GM21360 (cell line): Measurements from ENCODE around the gene CHMP4A.
A peak's percentile ranks its signal among the peaks of the same experiment; 100 is the strongest.
"Not testable (repeated sequence)": the region's sequence is repeated elsewhere in the genome, so short reads cannot be mapped to it uniquely, and the experiment has no call there.

ENCODE experiments used
- ATAC-seq: cut with Tn5 transposase; IDR thresholded peaks from one replicate; pipeline ENCODE4 v1.9.1; 2021; ENCODE audit warnings: mild to moderate bottlenecking, moderate library complexity; ENCODE audit not compliant: unreplicated experiment

Gene CHMP4A

GRCh38 chr14:24231263-24232120 is 18.2 kb upstream of the CHMP4A start:
- peak; percentile 25 for ATAC-seq

- no peak for ATAC-seq
These were observed 15.6 kb upstream of the CHMP4A start for GRCh38 chr14:24228902-24229301.

- ATAC-seq, result no peak
These were observed 13.2 kb upstream of the CHMP4A start for GRCh38 chr14:24226473-24226872.

- ATAC-seq, result no peak
These were observed 11.4 kb upstream of the CHMP4A start for GRCh38 chr14:24224618-24225071.

- ATAC-seq, result not testable (repeated sequence)
These were observed 9.7 kb upstream of the CHMP4A start for GRCh38 chr14:24222987-24223386.

- no peak for ATAC-seq
These were observed 6.2 kb upstream of the CHMP4A start for GRCh38 chr14:24219521-24219920.

GRCh38 chr14:24219080-24219479 is 5.8 kb upstream of the CHMP4A start:
- no peak for ATAC-seq

GRCh38 chr14:24216876-24217275 is 3.6 kb upstream of the CHMP4A start:
- not testable (repeated sequence) for ATAC-seq

- no peak for ATAC-seq
These were observed 3.0 kb upstream of the CHMP4A start for GRCh38 chr14:24216345-24216699.

GRCh38 chr14:24215495-24216344 is 2.4 kb upstream of the CHMP4A start, which contains the start of gene MDP1:
Gene MDP1, minus strand, starts transcription at chr14:24216066. Its CDS starts 111 bp downstream, at chr14:24215955.
- peak; percentile 66 for ATAC-seq

GRCh38 chr14:24213866-24214662 is 776 bp upstream of the CHMP4A start:
- ATAC-seq, result no peak

GRCh38 chr14:24211311-24211710 is 2.0 kb downstream of the CHMP4A start:
- ATAC-seq, result no peak

GRCh38 chr14:24207625-24208024 is 5.7 kb downstream of the CHMP4A start:
- ATAC-seq, result no peak

GRCh38 chr14:24207104-24207551 is 6.2 kb downstream of the CHMP4A start:
- ATAC-seq, result no peak

- no peak for ATAC-seq
These were observed 6.8 kb downstream of the CHMP4A start for GRCh38 chr14:24206260-24207103.

- ATAC-seq, result no peak
These were observed 8.8 kb downstream of the CHMP4A start for GRCh38 chr14:24204163-24205146.

GRCh38 chr14:24203249-24203886 is 9.9 kb downstream of the CHMP4A start:
- ATAC-seq, result not testable (repeated sequence)

- not testable (repeated sequence) for ATAC-seq
These were observed 10.8 kb downstream of the CHMP4A start for GRCh38 chr14:24202538-24202937.
